ENCODE results near the gene YJEFN3.

YJEFN3 gene

DNA sequence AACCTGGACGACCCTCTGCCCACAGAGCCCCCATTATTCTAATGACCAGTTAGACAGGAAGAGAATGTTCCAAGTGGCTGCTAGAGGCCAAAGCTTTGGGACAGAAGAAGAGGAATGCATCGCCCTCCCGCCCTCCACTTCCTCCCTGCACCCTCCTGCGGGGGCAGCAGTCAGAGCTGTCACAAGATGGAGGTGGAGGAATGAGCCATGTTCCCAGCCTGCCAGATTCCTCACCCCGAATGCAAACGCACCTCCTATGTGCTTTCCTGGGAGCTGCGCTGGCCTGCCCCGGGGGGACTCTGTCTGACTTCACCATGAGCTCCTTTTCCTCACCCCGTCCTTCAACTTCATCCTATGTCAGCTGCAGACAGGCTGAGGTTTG lies 1.7 kb downstream of the YJEFN3 start:
- POLR2A ChIA-PET = no interaction called here
- TF ChIP-seq, protein P1, sequence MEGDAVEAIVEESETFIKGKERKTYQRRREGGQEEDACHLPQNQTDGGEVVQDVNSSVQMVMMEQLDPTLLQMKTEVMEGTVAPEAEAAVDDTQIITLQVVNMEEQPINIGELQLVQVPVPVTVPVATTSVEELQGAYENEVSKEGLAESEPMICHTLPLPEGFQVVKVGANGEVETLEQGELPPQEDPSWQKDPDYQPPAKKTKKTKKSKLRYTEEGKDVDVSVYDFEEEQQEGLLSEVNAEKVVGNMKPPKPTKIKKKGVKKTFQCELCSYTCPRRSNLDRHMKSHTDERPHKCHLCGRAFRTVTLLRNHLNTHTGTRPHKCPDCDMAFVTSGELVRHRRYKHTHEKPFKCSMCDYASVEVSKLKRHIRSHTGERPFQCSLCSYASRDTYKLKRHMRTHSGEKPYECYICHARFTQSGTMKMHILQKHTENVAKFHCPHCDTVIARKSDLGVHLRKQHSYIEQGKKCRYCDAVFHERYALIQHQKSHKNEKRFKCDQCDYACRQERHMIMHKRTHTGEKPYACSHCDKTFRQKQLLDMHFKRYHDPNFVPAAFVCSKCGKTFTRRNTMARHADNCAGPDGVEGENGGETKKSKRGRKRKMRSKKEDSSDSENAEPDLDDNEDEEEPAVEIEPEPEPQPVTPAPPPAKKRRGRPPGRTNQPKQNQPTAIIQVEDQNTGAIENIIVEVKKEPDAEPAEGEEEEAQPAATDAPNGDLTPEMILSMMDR (IDR thresholded peaks at IDR 0.05; ENCODE audit: insufficient read depth, low read length, missing control alignments) = peak; percentile 7
- CTCF ChIA-PET = interaction anchor here (0.9 to 12.9 kb wide), 10 partner anchors 10 to 428 kb away, joined by 3 to 279 read pairs (median 4); partner anchors contain the start of genes GMIP and NDUFA13
- H3K4me3 ChIP-seq (ENCODE audit: low read depth, low read length) = no peak overlapping the region
- DNase-seq (ENCODE audit: low read depth, low spot score) = no peak

DNA sequence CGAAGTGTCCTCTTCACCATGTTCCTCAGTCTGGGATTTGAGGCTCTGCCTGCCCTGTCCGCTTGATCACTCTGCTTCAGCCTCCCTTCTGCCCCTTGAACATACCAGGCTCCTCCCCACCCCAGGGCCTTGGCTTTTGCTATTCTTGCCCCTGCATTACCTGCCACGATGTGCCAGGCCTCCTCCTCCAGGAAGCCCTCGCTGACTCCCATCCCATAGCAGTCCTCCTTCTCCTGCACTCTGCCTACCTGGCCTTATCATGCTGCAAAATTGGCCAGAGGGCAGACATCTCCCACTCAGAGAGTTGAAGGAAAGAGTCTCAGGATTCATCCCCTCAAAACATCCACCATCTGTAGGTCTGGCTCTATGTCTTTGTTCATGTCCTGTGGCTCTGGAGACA lies 2.2 kb downstream of the YJEFN3 start:
- ChIA-PET CTCF (interaction anchor here (1.0 to 12.9 kb wide), 16 partner anchors 11 to 428 kb away, joined by 3 to 279 read pairs (median 10); partner anchors contain the start of genes GMIP, LPAR2, NDUFA13 and TSSK6), POLR2A (no interaction called here)
- TF ChIP-seq, protein P1 (IDR thresholded peaks at IDR 0.05; ENCODE audit: insufficient read depth, low read length, missing control alignments) = no peak
- no peak overlapping the region for H3K4me3 ChIP-seq (ENCODE audit: low read depth, low read length)
- DNase-seq (ENCODE audit: low read depth, low spot score) = no peak

DNA sequence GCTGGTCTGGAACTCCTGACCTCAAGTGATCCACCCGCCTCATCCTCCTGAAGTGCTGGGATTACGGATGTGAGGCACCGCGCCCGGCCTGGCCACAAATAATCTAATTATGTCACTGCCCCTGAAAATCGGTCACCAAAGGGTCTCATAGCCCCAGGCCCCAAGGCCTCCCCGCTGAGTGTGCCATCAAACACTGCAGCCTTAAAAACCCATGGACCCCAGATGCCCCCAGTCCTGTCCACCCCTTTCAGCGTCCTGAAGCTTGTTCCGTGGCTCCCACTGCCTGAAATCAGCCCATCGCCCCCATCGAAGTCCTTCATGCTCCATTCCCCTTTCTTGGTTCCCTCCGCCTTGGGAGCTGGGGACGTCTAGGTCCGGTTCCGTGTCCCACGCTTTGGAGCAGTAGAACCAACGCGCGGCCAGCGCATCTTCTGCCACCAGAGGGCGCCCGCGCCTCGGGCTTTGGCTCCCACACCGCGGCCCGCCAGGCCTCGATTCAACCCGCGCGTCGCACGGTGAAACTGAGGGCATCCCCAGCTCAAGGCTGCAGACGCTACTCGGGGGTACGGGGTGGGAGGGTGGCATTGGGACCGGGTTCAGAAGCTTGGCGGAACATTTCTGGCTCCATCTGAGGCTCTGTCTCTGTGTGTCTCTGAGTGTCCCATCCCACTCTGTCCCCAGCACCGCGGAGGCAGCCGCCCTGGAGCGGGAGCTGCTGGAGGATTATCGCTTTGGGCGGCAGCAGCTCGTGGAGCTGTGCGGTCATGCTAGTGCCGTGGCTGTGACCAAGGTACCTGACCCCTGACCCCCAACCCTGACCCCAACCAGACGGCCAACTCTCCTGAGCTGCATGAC lies 3.5 kb downstream of the YJEFN3 start:
- ChIA-PET CTCF (interaction anchor here (0.6 to 12.9 kb wide), 40 partner anchors 9 to 428 kb away, joined by 3 to 279 read pairs (median 6); partner anchors contain the start of genes GMIP, LPAR2, NDUFA13 and TSSK6), POLR2A (interaction anchor here (1.0 kb wide), 3 partner anchors 16 to 110 kb away, joined by 3 to 4 read pairs (median 3); partner anchors contain the start of genes NDUFA13 and TSSK6)
- no peak overlapping the region for H3K4me3 ChIP-seq (ENCODE audit: low read depth, low read length)
- no peak for DNase-seq (ENCODE audit: low read depth, low spot score)
- TF ChIP-seq, protein P1 (IDR thresholded peaks at IDR 0.05; ENCODE audit: insufficient read depth, low read length, missing control alignments) = peak; percentile 98

DNA sequence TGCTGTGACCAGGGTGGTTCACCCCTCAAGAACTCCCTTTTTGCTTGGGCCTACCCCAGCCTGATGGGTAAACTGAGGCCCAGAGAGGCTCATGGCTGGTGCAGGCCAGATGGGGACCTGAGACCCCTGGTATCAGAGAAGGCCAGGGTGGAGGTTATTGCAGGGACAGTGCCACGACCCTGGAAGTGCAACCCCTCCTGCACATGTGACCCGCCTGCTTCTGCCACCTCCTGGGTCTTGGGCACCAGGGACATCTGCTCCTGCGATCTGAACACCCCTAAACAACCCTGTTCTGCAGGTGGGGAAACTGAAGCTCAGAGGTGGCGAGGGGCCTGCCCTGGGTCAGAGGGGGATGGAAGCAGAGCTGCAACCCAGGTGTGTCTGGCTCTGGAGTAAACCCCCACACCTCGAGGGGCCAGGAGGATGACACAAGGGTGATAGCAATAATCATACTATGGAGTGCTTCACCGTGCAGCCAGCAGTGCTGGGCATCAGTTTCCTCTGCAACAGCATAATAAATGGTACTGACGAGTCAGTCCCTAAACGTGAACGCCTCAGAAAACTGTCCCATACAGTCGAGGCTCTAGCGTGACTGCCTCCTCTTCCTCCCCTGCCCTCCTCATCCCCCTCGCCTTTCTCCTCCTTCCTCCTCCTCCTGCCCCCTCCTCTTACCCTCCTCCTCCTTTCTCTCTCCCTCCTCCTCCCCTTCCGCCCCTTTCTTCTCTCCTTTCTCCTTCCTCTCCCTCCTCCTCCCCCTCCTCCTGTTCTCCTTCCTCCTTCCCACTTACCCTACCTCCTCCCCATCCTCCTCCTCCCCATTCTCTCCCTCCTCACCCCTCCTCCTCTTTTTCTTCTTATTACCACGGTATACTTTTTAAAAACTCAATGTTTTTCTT lies 4.3 kb downstream of the YJEFN3 start:
- ChIA-PET POLR2A (interaction anchor here (1.0 kb wide), 3 partner anchors 16 to 109 kb away, joined by 3 to 4 read pairs (median 3); partner anchors contain the start of genes NDUFA13 and TSSK6), CTCF (interaction anchor here (0.7 to 12.9 kb wide), 31 partner anchors 8 to 427 kb away, joined by 3 to 279 read pairs (median 8); partner anchors contain the start of genes GMIP, LPAR2, NDUFA13 and TSSK6)
- DNase-seq (ENCODE audit: low read depth, low spot score) = no peak
- no peak overlapping the region for H3K4me3 ChIP-seq (ENCODE audit: low read depth, low read length)
- TF ChIP-seq, protein P1 (IDR thresholded peaks at IDR 0.05; ENCODE audit: insufficient read depth, low read length, missing control alignments) = no peak

DNA sequence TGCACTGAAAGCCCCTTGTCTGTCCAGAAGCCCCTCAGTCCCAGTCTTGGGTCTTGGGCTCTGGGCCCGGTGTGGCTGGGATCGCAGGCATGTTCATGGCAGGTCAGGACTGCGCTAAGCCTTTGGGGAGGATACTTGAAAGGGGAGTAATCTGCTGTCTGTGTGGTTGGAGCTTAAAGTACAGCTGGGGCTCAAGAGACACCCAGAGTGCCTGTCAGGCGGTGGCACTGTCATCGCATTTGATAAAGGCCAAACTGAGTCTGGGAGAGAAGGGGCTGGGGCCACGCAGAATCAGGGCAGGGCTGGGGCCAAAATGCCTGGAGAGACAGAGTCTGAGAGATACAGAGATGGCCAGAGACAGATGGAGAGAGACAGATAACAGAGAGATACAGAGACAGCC lies 5.1 kb downstream of the YJEFN3 start:
- TF ChIP-seq, protein P1 (IDR thresholded peaks at IDR 0.05; ENCODE audit: insufficient read depth, low read length, missing control alignments) = no peak
- no peak for DNase-seq (ENCODE audit: low read depth, low spot score)
- ChIA-PET POLR2A (no interaction called here), CTCF (interaction anchor here (2.8 to 12.9 kb wide), 4 partner anchors 18 to 426 kb away, joined by 17 to 279 read pairs (median 80); partner anchors contain the start of gene GMIP)
- no peak overlapping the region for H3K4me3 ChIP-seq (ENCODE audit: low read depth, low read length)

Measured in AG04449 (cell line).